HG02610 (cell line): ENCODE results near the gene ACSL3.
A peak's percentile ranks its signal among the peaks of the same experiment; 100 is the strongest.

ENCODE experiments used
- ATAC-seq: cut with Tn5 transposase; IDR thresholded peaks from one replicate; pipeline ENCODE4 v1.9.1; 2021; ENCODE audit warnings: mild to moderate bottlenecking, moderate library complexity; ENCODE audit not compliant: unreplicated experiment

ACSL3 gene

DNA sequence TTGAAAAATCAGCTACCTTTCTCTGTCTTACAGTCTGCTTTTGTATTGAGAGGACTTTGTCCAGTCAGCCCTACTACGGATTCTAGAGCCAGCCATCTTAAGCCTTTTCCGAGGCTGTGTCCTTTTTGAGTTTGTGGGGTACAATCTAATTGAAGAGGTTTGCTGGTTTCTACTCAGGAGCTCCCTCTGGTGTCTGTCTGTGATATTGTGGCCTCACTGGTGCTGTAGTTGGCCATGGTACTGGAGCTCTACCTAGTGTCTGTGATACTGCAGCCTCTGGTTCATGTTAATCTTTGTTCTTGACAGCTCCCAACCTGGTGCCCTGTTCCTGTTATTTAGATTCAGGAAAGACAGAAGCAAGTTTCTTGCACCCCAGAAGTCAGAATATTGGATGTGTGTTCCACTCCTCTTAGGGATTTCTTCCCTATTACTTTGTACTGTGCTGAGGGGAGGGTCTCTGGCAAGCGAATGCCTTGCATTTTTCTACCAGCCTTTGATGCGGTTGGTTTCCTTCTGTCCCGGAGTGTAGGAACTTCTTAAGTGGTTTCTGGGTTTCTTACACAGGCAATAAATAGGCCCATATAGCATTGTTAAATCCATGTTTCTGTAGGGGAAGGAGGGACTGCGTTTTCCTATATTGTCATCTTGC lies 78.5 kb downstream of the ACSL3 start:
- peak; percentile 45 for ATAC-seq

DNA sequence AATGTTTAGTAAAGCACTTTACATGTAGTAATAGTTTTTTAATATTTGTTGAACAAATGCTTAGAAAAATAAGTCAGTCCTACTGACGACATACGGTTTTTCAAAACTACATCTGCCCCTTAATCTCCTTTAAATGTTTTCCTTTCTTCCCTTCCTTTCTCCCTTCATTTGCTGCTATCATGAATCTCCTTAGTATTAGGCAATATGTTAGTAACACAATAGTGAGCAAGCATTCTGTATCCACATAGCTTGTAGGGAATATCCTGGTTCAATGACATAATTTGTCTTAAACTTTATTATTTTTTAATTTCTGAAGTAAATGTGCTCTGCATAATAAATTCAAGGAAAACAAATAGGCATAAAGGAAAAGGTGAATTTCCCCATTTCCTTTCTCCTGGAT lies 79.1 kb downstream of the ACSL3 start:
- ATAC-seq: no peak

GRCh38 chr2:222941510-222942032 lies 80.7 kb downstream of the ACSL3 start:
- no peak for ATAC-seq

- no peak for ATAC-seq
These were observed 81.7 kb downstream of the ACSL3 start for GRCh38 chr2:222942561-222942960.

DNA sequence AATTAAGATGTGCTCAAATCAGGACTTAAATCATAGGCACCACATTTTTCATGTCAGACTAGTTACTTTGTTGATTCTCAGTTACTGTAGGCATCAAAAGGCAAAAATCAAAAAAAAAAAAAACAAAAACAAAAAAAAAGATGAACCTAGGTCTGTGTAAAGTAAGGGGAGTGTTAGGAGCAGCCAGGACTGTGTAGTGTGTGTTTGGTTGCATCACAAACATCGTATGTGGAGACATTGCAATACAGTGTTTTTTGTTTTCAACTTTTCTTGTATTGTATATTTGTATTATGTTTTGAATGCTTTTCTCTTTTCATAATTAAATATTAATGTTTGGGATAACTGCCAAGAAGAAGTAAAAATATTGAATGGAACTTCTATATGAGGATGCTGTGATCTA lies 82.1 kb downstream of the ACSL3 start:
- ATAC-seq: no peak

GRCh38 chr2:222943820-222944219 lies 83.0 kb downstream of the ACSL3 start:
- peak; percentile 87 for ATAC-seq

GRCh38 chr2:222944552-222944951 lies 83.7 kb downstream of the ACSL3 start:
- no peak for ATAC-seq

GRCh38 chr2:222944971-222945740 lies 84.3 kb downstream of the ACSL3 start:
- no peak for ATAC-seq

DNA sequence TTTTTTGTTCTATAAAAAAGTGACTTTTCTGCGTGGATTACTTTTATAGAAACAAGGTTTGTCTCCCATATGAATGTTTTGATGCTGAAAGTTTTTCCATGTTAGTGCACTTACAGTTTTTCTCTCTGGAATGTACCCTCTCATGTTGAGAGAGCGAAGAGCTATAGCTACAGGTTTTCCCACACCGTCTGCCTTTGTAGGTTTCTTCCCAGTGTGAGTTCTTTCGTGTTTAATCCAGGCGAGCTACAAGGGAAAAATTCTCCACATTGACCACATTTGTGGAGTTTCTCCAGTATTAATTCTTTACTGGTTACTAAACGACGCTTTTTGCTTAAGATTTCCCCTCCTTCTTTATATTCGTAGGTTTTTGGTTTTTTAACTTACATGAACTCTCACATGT lies 85.1 kb downstream of the ACSL3 start:
- ATAC-seq: no peak

DNA sequence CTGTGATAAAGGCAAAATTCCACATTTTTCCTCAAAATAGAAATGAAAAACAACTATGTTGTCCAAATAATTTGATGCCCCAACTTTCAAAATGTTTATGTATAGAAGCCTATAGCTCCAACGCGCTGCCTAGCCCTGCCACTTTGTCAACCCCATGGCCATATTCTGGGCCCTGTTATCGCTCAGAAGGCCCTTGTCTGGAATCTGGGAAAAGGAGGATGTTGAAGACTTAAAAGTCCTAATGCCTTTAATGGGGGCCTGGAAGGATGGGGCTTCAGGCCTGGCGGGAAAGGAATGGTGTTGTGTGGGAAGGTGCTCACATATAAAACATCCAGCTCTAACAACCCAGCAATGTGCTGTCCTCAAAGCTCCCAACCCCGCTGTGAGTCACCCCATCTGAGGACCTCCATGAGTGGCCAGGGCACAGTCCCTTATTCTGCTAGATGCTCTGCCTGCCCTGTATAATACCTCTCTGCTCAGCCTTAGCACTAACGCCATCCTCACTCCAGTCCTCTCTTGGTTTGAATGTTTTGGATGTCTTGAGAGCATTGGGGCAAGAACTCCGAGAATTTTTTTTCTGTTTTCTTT lies 86.0 kb downstream of the ACSL3 start:
- ATAC-seq: no peak

GRCh38 chr2:222949073-222949472 lies 88.2 kb downstream of the ACSL3 start:
- ATAC-seq: no peak

GRCh38 chr2:222949690-222950323 lies 89.0 kb downstream of the ACSL3 start:
- ATAC-seq: no peak

DNA sequence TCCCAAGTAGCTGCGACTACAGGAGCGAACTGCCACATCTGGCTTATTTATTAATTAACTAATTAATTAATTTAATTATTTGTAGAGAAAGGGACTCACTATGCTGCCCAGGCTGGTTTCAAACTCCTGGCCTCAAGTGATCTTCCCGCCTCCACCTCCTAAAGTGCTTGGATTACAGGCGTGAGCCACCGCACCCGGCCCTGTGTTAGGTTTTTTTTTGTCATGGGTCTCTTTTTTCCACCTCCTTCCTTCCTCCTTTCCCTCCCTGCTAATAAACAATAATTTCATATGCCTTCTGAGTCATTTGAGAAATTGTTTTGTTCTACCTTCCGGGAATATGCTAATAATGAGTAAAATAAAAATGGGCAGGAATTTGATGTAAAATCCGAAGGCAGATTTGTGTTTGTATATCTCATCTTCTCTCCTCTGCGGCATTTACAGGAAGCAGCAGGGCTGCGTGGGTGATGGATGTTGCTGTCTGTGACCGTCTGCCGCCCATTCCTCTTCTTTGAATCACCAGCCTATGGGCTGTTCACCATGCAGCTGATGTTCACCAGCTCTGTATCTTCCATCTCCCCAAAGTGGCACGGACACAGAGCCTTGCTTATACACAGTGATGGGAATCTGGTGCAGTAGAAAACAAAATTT lies 89.9 kb downstream of the ACSL3 start:
- ATAC-seq: no peak

DNA sequence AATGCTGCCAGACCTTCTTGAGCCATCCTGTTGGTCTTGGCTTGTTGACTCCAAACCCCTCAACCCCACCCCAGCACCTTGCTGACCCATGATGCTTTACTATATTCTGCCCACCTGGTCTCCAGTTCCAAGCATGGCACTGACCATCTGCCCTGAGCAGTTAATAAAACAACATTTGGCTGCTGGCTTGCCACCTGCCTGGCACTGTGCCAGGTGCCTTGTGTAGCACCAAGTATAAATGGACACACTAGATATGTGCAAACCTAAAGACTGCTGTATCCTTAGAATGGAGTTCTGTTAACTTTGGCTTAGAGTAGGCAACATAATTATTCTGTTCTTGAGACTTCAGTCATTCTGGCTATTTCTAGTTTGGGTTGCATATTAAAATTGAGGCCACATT lies 91.4 kb downstream of the ACSL3 start:
- no peak for ATAC-seq

GRCh38 chr2:222955008-222955407 lies 94.2 kb downstream of the ACSL3 start:
- no peak for ATAC-seq

DNA sequence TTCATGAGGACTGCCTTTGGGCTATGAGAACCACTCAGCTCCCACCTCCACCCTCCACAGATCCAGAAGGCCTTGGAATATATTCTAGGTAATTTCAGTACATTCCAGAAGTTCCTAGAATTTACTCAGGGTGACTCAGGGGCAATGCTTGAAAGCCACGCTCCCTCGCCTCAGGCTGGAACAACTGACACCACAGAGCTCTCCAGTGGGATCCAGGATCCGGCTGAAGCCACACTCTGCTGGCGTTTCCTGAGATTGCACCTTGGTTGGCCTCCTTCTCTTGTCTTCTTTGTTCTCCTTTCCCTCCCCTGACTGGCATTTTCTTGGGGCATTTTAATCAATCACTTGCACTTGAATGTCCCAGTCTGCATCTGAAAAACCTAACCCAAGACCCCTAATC lies 98.5 kb downstream of the ACSL3 start:
- ATAC-seq: no peak

DNA sequence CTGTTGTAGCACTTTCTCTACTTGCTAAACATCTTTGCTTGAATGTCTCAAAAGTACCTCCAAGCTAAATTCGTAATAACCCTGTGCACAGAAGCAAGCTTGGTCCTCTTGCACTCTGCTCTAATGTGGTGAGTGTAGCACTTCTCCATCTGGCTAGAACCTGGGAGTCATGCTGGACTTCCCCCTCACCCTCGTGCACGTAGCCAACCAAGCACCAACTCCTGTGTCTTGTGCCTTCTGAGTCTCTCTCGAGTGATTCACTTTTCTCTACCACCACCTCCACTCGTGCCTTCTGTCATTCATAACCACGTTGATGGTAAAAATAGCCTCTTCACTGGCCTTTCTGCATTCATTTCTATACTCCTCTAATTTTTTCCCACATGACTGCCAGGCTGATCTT lies 99.3 kb downstream of the ACSL3 start:
- ATAC-seq: peak; percentile 97

DNA sequence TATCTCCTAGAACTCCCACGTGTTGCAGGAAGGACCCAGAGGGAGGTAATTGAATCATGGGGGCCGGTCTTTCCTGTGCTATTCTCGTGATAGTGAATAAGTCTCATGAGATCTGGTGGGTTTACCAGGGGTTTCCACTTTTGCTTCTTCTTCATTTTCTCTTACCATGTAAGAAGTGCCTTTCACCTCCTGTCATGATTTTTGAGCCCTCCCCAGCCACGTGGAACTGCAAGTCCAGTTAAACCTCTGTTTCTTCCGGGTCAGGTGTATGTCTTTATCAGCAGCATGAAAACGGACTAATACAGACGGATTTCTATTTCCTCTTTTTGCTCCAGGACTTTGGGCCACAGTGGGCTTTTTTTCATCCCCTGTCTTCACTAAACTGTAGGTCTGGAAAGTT lies 102.8 kb downstream of the ACSL3 start:
- no peak for ATAC-seq

GRCh38 chr2:222964376-222965031 lies 103.7 kb downstream of the ACSL3 start:
- no peak for ATAC-seq

DNA sequence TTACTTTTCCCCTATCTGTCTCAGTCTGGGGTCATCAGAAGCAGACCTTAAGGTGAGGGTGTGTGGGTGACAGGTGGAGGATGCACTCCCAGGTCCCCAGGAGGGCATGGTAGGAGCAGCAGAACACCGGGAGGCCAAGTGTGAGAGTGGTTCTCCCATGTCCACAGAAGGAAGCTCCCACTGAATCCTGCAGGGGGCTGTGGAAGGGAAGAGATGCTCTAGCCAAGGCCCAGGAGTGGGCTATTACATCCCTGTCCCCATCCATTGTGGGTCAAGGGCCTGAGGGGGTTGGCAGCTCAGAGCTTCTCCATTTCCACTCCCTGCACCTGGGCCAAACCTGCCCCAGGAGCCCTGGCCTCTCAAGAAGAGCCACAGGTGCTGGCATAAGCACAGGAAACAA lies 104.7 kb downstream of the ACSL3 start:
- no peak for ATAC-seq
